Right lobe of liver (tissue), 6 donors: ENCODE results near the gene HIBADH. TPM values are rescaled to one million over a fixed set of nuclear protein-coding genes. Genes with fewer than 3 reads are reported as not detected.

Source experiments
- ATAC-seq, 4 donors: fragments of 200-7000 bp; cut with Tn5 transposase; one replicate each; pipeline ENCODE4 v1.9.1; 2020; ENCODE audit warnings: mild to moderate bottlenecking in 4 of 4, moderate library complexity in 4 of 4
- DNase-seq, 3 donors: peaks; one replicate each; pipeline ENCODE4 v3.0.0-alpha.2; 2020
- H3K27ac ChIP-seq, 3 donors: fragments of 200-600 bp; one replicate each; pipeline ENCODE4 v1.8.0; 2022
- H3K27me3 ChIP-seq, 2 donors: fragments of 200-600 bp; one replicate each; pipeline ENCODE4 v1.8.0; 2022
- H3K36me3 ChIP-seq, 4 donors: fragments of 200-600 bp; sonication (generic) in 1 of 4; one replicate each; pipeline versions ENCODE4 v1.5.1 to v1.8.0; 2017 to 2022; ENCODE audit warnings: control low read depth in 1 of 4
- H3K4me1 ChIP-seq, 4 donors: fragments of 200-600 bp; sonication (generic) in 1 of 4; one replicate each; pipeline versions ENCODE4 v1.5.1 to v1.8.0; 2017 to 2022; ENCODE audit warnings: control low read depth in 1 of 4
- H3K4me3 ChIP-seq, 3 donors: fragments of 200-600 bp; one replicate each; pipeline ENCODE4 v1.8.0; 2022
- H3K9me3 ChIP-seq, 4 donors: fragments of 200-600 bp; sonication (generic) in 1 of 4; one replicate each; pipeline versions ENCODE4 v1.5.1 to v1.8.0; 2017 to 2022; ENCODE audit warnings: control low read depth in 1 of 4
- CTCF ChIP-seq, 4 donors: fragments of 200-600 bp in 3 of 4; fragments of 450-650 bp in 1 of 4; IDR thresholded peaks; one replicate each; pipeline versions ENCODE4 v1.5.1 to v1.8.0; 2016 to 2022; ENCODE audit warnings: antibody characterized with exemption in 4 of 4, mild to moderate bottlenecking in 2 of 4
- POLR2A ChIP-seq: fragments of 450-650 bp; IDR thresholded peaks from one replicate; pipeline ENCODE4 v1.6.1; 2017; ENCODE audit warnings: antibody characterized with exemption, mild to moderate bottlenecking
- WGBS: methylation state at CpG from one replicate; pipeline ENCODE4 v1.1.6; 2018; ENCODE audit warnings: low coverage, low lambda C conversion rate; ENCODE audit not compliant: insufficient coverage; ENCODE audit errors: missing lambda C conversion rate; 5-methylcytosine and 5-hydroxymethylcytosine counted together
- intact Hi-C, 2 donors: fragments of 100-400 bp; cut with DNase I; formaldehyde crosslinking; loops; one replicate each; pipeline versions ENCODE4 v1.11.2 to v1.14.1; 2022
- total RNA-seq, 6 experiments: library from RNA; depleted of rRNA in 2 of 6; stranded (reverse); fragments of >200 nt in 2 of 6; fragmentation: NEBNext Ultra II Directional in 3 of 6; extraction: Animal tissue kit (Norgen Biotek cat#: 25700) in 3 of 6; gene quantifications; one replicate each; pipeline versions ENCODE4 v1.1.0 to v1.2.4, GENCODE V29; 2016 to 2023
- donor health status: DM: no; HTN: yes; CAD: no.
- donor health status: DM: no; HTN: no; CAD: no.
- donor health status: DM: no; HTN: no; CAD: no.
- donor health status: DM: no; HTN: yes; CAD: no.
- donor health status: DM: no; HTN: yes; CAD: no.

HIBADH gene
- total RNA-seq, 6 experiments from 2014 or later = 64.9 to 143 (median 67.2) TPM

GRCh38 chr7:27548304-27548703, 114.4 kb downstream of the HIBADH start:
- Histone ChIP-seq H3K9me3 (no peaks in the 10 kb centered on the region), H3K4me3 (no peak overlapping the region), H3K27me3 (no peaks in the 10 kb centered on the region), H3K4me1 (no peaks in the 10 kb centered on the region), H3K36me3 (no peaks in the 10 kb centered on the region), H3K27ac (no peak overlapping the region)
- intact Hi-C loops = no loop called here
- no peak for DNase-seq
- WGBS = 50% methylated on average over 1 of the region's 1 CpG
- ATAC-seq = no peak
- TF ChIP-seq POLR2A (no peak), CTCF (IDR thresholded peaks at IDR 0.05) (no peak)

DNA sequence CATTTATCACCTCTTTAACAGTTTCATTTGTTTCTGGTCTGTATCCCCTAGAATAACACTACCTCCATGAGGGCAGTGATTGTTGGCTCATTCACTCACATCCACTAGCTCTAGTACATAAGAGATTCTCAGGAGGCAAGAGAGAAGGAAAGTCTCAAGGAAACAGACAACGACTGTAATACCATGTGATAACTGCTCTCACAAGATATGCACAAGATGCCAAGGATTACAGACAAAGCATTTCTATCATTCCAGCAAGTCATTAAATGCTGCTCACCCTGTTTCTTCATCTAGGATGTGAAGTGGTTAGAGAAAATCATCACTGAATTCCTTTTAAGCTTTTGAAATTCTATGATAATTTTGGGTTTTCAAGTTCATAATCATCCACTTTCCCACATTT, 115.3 kb downstream of the HIBADH start:
- H3K27ac ChIP-seq = no peak overlapping the region
- intact Hi-C loops = no loop called here
- H3K9me3 ChIP-seq = no peaks in the 10 kb centered on the region
- no peak overlapping the region for H3K4me3 ChIP-seq
- 71% methylated on average over 1 of the region's 1 CpG for WGBS
- DNase-seq (no peak), ATAC-seq (no peak)
- no peaks in the 10 kb centered on the region for H3K27me3 ChIP-seq
- H3K36me3 ChIP-seq = peaks cover 0 to 3% (median 0%) of the 10 kb centered on the region in 4 donors
- TF ChIP-seq CTCF (IDR thresholded peaks at IDR 0.05) (no peak), POLR2A (no peak)
- H3K4me1 ChIP-seq = no peaks in the 10 kb centered on the region

- H3K9me3 ChIP-seq = no peaks in the 10 kb centered on the region
- no peak for TF ChIP-seq CTCF (IDR thresholded peaks at IDR 0.05)
- no peak for TF ChIP-seq POLR2A
- peaks cover 0 to 3% (median 3%) of the 10 kb centered on the region in 4 donors for H3K36me3 ChIP-seq
- H3K4me3 ChIP-seq = no peak overlapping the region
- ATAC-seq (no peak), DNase-seq (no peak)
- 100% methylated on average over 1 of the region's 1 CpG for WGBS
- intact Hi-C loops = no loop called here
- H3K4me1 ChIP-seq = no peaks in the 10 kb centered on the region
- no peak overlapping the region for H3K27ac ChIP-seq
- no peaks in the 10 kb centered on the region for H3K27me3 ChIP-seq
Measured at GRCh38 chr7:27546610-27547009, 116.1 kb downstream of the HIBADH start.

- ATAC-seq (no peak), DNase-seq (no peak)
- intact Hi-C loops = no loop called here
- no peaks in the 10 kb centered on the region for H3K4me1 ChIP-seq
- WGBS = 91% methylated on average over 4 of the region's 4 CpGs
- no peaks in the 10 kb centered on the region for H3K9me3 ChIP-seq
- no peak overlapping the region for H3K4me3 ChIP-seq
- TF ChIP-seq CTCF (IDR thresholded peaks at IDR 0.05) = no peak
- no peak for TF ChIP-seq POLR2A
- no peak overlapping the region for H3K27ac ChIP-seq
- no peaks in the 10 kb centered on the region for H3K27me3 ChIP-seq
- H3K36me3 ChIP-seq = peaks cover 0 to 25% (median 2%) of the 10 kb centered on the region in 4 donors
Measured at GRCh38 chr7:27535795-27536194, 126.9 kb downstream of the HIBADH start.

DNA sequence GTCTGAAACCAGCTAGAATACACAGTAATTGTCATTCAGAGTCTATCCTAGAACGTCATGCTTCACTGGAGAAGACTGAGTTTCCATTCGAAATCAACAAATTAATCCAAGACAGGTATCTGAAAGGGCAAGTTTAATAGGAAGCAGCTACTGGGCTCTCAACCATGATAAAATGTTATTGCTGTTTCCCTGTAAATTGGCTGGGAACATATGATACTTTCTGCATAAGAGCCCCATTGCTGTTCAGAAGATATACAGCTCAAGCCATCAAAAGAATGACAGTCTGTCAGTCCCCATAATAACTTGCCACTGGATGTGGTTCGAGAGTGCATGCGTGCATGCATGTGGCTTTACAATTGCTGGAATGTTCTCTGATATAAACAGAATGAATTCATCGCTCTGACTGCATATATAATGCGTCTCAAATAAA, 129.0 kb downstream of the HIBADH start:
- Histone ChIP-seq H3K4me3 (no peak overlapping the region), H3K27me3 (no peaks in the 10 kb centered on the region), H3K4me1 (no peaks in the 10 kb centered on the region), H3K36me3 (peaks cover 0 to 18% (median 2%) of the 10 kb centered on the region in 4 donors), H3K9me3 (no peaks in the 10 kb centered on the region), H3K27ac (no peak overlapping the region)
- WGBS = 93% methylated on average over 6 of the region's 6 CpGs
- intact Hi-C loops = no loop called here
- no peak for ATAC-seq
- no peak for TF ChIP-seq CTCF (IDR thresholded peaks at IDR 0.05)
- no peak for TF ChIP-seq POLR2A
- DNase-seq = no peak
